ENCODE data around the gene ATG3. TPM values are rescaled to one million over a fixed set of nuclear protein-coding genes. Genes with fewer than 3 reads are reported as not detected.
A peak's percentile ranks its signal among the peaks of the same experiment; 100 is the strongest.
"Not testable (repeated sequence)": the region's sequence is repeated elsewhere in the genome, so short reads cannot be mapped to it uniquely, and the experiment has no call there.

Gene ATG3
- total RNA-seq, 4 donors from 2014 or later: 52.0 to 86.3 (median 56.4) TPM

GRCh38 chr3:112579232-112579631 is 17.5 kb upstream of the ATG3 start:
- Histone ChIP-seq H3K4me3 (no peak overlapping the region), H3K36me3 (peaks cover 0 to 38% (median 0%) of the 10 kb centered on the region in 3 donors), H3K27me3 (no peaks in the 10 kb centered on the region), H3K4me1 (no peaks in the 10 kb centered on the region), H3K9me3 (no peaks in the 10 kb centered on the region), H3K27ac (no peak overlapping the region)
- no peak for DNase-seq
- TF ChIP-seq CTCF (IDR thresholded peaks at IDR 0.05) (no peak), POLR2A (IDR thresholded peaks at IDR 0.05) (no peak)

- Histone ChIP-seq H3K4me1 (no peaks in the 10 kb centered on the region), H3K27ac (no peak overlapping the region), H3K4me3 (no peak overlapping the region), H3K36me3 (peaks cover 0 to 33% (median 0%) of the 10 kb centered on the region in 3 donors), H3K27me3 (no peaks in the 10 kb centered on the region), H3K9me3 (no peaks in the 10 kb centered on the region)
- TF ChIP-seq CTCF (IDR thresholded peaks at IDR 0.05) (no peak), POLR2A (IDR thresholded peaks at IDR 0.05) (no peak)
- no peak for DNase-seq
Observed at GRCh38 chr3:112572701-112573100, 10.9 kb upstream of the ATG3 start.

DNA sequence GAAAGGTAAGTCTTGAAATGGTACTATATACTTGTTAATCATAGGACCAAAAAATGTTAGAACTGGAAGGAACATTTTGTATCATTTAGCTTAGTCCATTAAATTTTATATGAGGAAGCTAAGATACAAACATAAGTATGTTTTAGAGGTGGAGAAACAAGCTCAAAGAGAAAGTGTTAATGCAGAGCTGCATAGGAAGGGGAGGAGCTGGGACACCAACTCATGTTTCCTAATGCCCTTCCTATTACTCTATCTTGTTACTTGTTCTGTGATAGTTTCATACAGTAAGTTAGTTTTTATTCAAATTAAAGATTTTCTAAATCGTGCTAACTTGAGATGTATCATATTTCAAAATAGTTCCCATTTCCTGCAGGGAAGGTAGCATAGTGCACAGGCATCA is 7.5 kb upstream of the ATG3 start:
- no peaks in the 10 kb centered on the region for H3K4me1 ChIP-seq
- no peak overlapping the region for H3K27ac ChIP-seq
- H3K9me3 ChIP-seq: no peaks in the 10 kb centered on the region
- no peak for DNase-seq
- no peak for TF ChIP-seq CTCF (IDR thresholded peaks at IDR 0.05)
- no peak for TF ChIP-seq POLR2A (IDR thresholded peaks at IDR 0.05)
- H3K36me3 ChIP-seq: peaks cover 0 to 40% (median 0%) of the 10 kb centered on the region in 3 donors
- no peak overlapping the region for H3K4me3 ChIP-seq
- no peaks in the 10 kb centered on the region for H3K27me3 ChIP-seq

- no peaks in the 10 kb centered on the region for H3K9me3 ChIP-seq
- no peak for DNase-seq
- no peak overlapping the region for H3K27ac ChIP-seq
- no peaks in the 10 kb centered on the region for H3K27me3 ChIP-seq
- H3K36me3 ChIP-seq: peaks cover 0 to 34% (median 0%) of the 10 kb centered on the region in 3 donors
- no peak overlapping the region for H3K4me3 ChIP-seq
- no peak for TF ChIP-seq POLR2A (IDR thresholded peaks at IDR 0.05)
- TF ChIP-seq CTCF (IDR thresholded peaks at IDR 0.05): no peak
- peaks cover 0 to under 1% (median 0%) of the 10 kb centered on the region in 4 donors for H3K4me1 ChIP-seq
Observed at GRCh38 chr3:112568642-112569041, 6.9 kb upstream of the ATG3 start.

DNA sequence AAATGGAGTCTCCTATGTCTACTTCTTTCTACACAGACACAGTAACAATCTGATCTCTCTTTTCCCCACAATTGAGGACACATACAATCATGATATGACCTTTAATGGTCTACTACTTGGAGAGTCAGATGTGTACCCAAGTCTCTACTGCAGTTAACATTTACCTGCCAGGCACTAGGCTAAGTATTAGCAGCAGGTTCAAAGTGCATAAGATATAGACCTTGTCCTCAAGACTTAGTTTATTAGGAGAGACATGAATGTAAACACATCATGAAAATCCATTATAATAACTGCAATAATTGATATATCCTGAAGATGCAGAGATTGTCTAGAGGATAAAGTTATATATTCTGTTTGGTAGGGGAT is 3.2 kb upstream of the ATG3 start:
- Histone ChIP-seq H3K36me3 (peaks cover 0 to 9% (median 0%) of the 10 kb centered on the region in 3 donors), H3K27me3 (no peaks in the 10 kb centered on the region), H3K4me3 (no peak overlapping the region), H3K9me3 (no peaks in the 10 kb centered on the region), H3K4me1 (peaks cover 0 to 16% (median 0%) of the 10 kb centered on the region in 4 donors), H3K27ac (peak overlapping the region in 2 of 4 donors; percentile 44 to 55)
- no peak for TF ChIP-seq CTCF (IDR thresholded peaks at IDR 0.05)
- TF ChIP-seq POLR2A (IDR thresholded peaks at IDR 0.05): peak in 1 of 2 donors; percentile 8
- DNase-seq: no peak

DNA sequence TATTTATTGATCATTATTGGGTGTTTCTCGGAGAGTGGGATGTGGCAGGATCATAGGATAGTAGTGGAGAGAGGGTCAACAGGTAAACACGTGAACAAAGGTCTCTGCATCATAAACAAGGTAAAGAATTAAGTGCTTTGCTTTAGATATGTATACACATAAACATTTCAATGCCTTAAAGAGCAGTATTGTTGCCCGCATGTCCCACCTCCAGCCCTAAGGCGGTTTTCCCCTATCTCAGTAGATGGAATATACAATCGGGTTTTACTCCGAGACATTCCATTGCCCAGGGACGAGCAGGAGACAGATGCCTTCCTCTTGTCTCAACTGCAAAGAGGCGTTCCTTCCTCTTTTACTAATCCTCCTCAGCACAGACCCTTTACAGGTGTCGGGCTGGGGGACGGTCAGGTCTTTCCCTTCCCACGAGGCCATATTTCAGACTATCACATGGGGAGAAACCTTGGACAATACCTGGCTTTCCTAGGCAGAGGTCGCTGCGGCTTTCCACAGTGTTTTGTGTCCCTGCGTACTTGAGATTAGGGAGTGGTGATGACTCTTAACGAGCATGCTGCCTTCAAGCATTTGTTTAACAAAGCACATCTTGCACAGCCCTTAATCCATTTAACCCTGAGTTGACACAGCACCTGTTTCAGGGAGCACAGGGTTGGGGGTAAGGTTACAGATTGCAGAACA is 2.6 kb upstream of the ATG3 start:
- H3K9me3 ChIP-seq, H3K36me3 ChIP-seq, H3K27me3 ChIP-seq, DNase-seq, H3K4me3 ChIP-seq: not testable (repeated sequence)
- H3K4me1 ChIP-seq: peaks cover 0 to 21% (median 0%) of the 10 kb centered on the region in 4 donors
- H3K27ac ChIP-seq: peak overlapping the region in 2 of 4 donors; percentile 44 to 55
